Activated T-cell treated with anti-CD3 and anti-CD28 coated beads for 48 hours (primary cell): Measurements from ENCODE around the gene ANO2.

Experiments used
- DNase-seq: peaks from one replicate; pipeline ENCODE4 v3.0.0-alpha.2; 2020; ENCODE audit warnings: low read depth

Gene ANO2

GRCh38 chr12:5513406-5513805 is 431.7 kb downstream of the ANO2 start:
- no peak for DNase-seq
